Esophagus muscularis mucosa (tissue), 3 donors: Measurements from ENCODE around the gene PARP12.

Experiments used
- POLR2A ChIP-seq: fragments of 450-650 bp; IDR thresholded peaks from one replicate; pipeline ENCODE4 v1.6.1; 2017; ENCODE audit warnings: antibody characterized with exemption, moderate library complexity, mild to moderate bottlenecking, low read depth
- POLR2AphosphoS5 ChIP-seq, 2 donors: sonication (generic); formaldehyde crosslinking; IDR thresholded peaks; one replicate each; pipeline ENCODE4 v1.6.1; 2017; ENCODE audit warnings: antibody characterized with exemption in 2 of 2
- TF ChIP-seq, protein P1 (sequence below), 3 experiments: fragments of 200-600 bp in 2 of 3; fragments of 450-650 bp in 1 of 3; sonication (generic) in 2 of 3; IDR thresholded peaks; one replicate each; pipeline ENCODE4 v1.5.1; 2017 to 2019; ENCODE audit warnings: antibody characterized with exemption in 3 of 3, mild to moderate bottlenecking in 2 of 3, moderate library complexity in 1 of 3

DNA sequence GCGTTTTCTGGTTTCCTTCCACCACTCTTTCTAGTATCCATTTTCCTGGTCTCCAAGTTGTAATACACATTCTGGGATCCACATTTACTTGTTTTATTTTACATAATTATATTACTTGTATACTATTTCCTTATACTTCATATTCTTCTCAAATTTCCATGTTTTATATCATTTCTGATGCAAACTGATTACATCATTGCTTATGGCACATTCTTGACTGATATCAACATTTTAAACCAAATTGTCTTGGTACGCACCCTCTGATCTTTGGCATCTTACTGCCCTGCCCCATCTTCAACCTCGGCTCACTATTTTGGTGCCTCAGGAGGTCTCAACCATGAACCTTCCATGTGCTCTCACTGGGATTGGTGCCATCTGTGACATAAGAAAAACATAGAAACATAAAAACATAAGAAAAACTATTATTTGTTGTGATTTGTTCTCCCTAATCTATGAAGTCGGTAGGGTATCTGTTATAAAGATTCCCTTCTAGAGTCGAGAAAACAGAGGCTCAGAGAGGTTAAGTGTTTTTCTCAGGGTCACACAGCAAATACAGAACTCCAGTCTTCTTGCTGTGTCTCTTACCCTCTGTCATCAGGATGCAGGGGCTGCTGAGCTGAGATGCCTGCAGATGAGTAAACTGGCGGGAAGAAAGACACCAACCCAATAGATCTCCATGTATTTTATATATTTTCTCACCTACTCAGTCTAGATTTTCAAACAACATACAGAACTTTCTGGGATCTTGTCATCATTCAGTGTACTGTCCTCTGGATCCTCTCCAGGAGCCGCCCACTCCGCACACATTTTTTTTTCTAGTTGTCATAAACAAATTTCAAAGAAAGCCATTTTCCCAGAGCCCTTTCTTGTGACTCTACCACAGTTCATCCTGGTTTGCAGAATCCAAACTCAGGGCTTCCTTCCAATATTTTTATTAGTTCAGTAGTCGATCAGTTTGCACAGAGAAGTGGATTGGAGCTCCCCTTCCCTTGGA lies 79.5 kb downstream of the PARP12 start:
- TF ChIP-seq, protein P1, sequence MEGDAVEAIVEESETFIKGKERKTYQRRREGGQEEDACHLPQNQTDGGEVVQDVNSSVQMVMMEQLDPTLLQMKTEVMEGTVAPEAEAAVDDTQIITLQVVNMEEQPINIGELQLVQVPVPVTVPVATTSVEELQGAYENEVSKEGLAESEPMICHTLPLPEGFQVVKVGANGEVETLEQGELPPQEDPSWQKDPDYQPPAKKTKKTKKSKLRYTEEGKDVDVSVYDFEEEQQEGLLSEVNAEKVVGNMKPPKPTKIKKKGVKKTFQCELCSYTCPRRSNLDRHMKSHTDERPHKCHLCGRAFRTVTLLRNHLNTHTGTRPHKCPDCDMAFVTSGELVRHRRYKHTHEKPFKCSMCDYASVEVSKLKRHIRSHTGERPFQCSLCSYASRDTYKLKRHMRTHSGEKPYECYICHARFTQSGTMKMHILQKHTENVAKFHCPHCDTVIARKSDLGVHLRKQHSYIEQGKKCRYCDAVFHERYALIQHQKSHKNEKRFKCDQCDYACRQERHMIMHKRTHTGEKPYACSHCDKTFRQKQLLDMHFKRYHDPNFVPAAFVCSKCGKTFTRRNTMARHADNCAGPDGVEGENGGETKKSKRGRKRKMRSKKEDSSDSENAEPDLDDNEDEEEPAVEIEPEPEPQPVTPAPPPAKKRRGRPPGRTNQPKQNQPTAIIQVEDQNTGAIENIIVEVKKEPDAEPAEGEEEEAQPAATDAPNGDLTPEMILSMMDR (IDR thresholded peaks at IDR 0.05), result no peak
- TF ChIP-seq POLR2AphosphoS5 (IDR thresholded peaks at IDR 0.05) (no peak), POLR2A (no peak)
